K562 (cell line): ENCODE results near the gene UBN2. TPM values are rescaled to one million over a fixed set of nuclear protein-coding genes. Genes with fewer than 3 reads are reported as not detected.

ENCODE experiments used
- ATF4 ChIP-seq: fragments of 450-650 bp; formaldehyde crosslinking; IDR thresholded peaks from 2 replicates; pipeline ENCODE4 v1.4.0; 2022; ENCODE audit warnings: mild to moderate bottlenecking, moderate library complexity
- BRF1 ChIP-seq: IDR thresholded peaks from 3 replicates; pipeline ENCODE4 v1.6.1; 2011; ENCODE audit warnings: borderline replicate concordance, mild to moderate bottlenecking; ENCODE audit not compliant: insufficient read length; ENCODE audit errors: extremely low read depth
- CEBPB ChIP-seq: fragments of 450-650 bp; IDR thresholded peaks from 2 replicates; pipeline ENCODE4 v1.6.1; 2016; ENCODE audit warnings: missing genetic modification characterization, missing compliant biosample characterization
- CHCHD3 ChIP-seq: fragments of 250-450 bp; sonication (Bioruptor Pico); IDR thresholded peaks from 2 replicates; pipeline ENCODE4 v2.1.2; 2022; ENCODE audit warnings: mild to moderate bottlenecking
- CXXC5 ChIP-seq: fragments of 250-450 bp; sonication (Bioruptor Pico); IDR thresholded peaks from 2 replicates; pipeline ENCODE4 v1.8.0; 2022; ENCODE audit warnings: inconsistent platforms, mild to moderate bottlenecking, moderate library complexity
- EHMT2 ChIP-seq: fragments of 450-650 bp; IDR thresholded peaks from 2 replicates; pipeline ENCODE4 v1.6.1; 2018; ENCODE audit warnings: antibody characterized with exemption
- FOXA1 ChIP-seq: fragments of 450-650 bp; IDR thresholded peaks from 2 replicates; pipeline ENCODE4 v1.6.1; 2016; ENCODE audit warnings: mild to moderate bottlenecking, borderline replicate concordance
- HMGXB4 ChIP-seq: sonication (generic); formaldehyde crosslinking; IDR thresholded peaks from 2 replicates; pipeline ENCODE4 v1.8.1; 2023; ENCODE audit warnings: mild to moderate bottlenecking, missing genetic modification reagents
- JUND ChIP-seq, 2 experiments: IDR thresholded peaks; 2 replicates in 1 of 2; 3 replicates in 1 of 2; pipeline ENCODE4 v1.6.1; 2011; ENCODE audit warnings: borderline replicate concordance in 2 of 2, low read depth in 2 of 2, low read length in 2 of 2, improper control_type of control experiment in 1 of 2, missing biosample characterization in 1 of 2, missing genetic modification characterization in 1 of 2, missing genetic modification reagents in 1 of 2
- KDM2B ChIP-seq: fragments of 250-450 bp; sonication (Bioruptor Pico); IDR thresholded peaks from 2 replicates; pipeline ENCODE4 v1.8.0; 2021; ENCODE audit warnings: mild to moderate bottlenecking, moderate library complexity
- NR2C2 ChIP-seq, 2 experiments: fragments of 200-800 bp in 1 of 2; sonication (Bioruptor generic) in 1 of 2; sonication (generic) in 1 of 2; formaldehyde crosslinking in 1 of 2; IDR thresholded peaks; 2 replicates each; pipeline versions ENCODE4 v1.6.1 to v1.8.0; 2016 to 2022; ENCODE audit warnings: mild to moderate bottlenecking in 1 of 2, missing compliant biosample characterization in 1 of 2, missing genetic modification characterization in 1 of 2, missing genetic modification reagents in 1 of 2
- NR4A1 ChIP-seq, 2 experiments: fragments of 250-450 bp in 1 of 2; fragments of 450-650 bp in 1 of 2; sonication (Bioruptor Pico) in 1 of 2; IDR thresholded peaks; 2 replicates each; pipeline versions ENCODE4 v1.4.0 to v1.6.1; 2016 to 2020; ENCODE audit warnings: mild to moderate bottlenecking in 2 of 2, missing compliant biosample characterization in 1 of 2, missing genetic modification characterization in 1 of 2, moderate library complexity in 1 of 2
- TBP ChIP-seq: optimal IDR thresholded peaks from 2 replicates; pipeline ENCODE3; 2011; ENCODE audit warnings: low read depth, low read length, improper control_type of control experiment
- TCFL5 ChIP-seq: fragments of 250-450 bp; sonication (Bioruptor Pico); conservative IDR thresholded peaks from 2 replicates; pipeline ENCODE4 v1.6.1; 2021; ENCODE audit warnings: mild to moderate bottlenecking, moderate library complexity, matching md5 sums
- XRCC4 ChIP-seq: IDR thresholded peaks from one replicate; pipeline ENCODE4 v1.6.1; 2011; ENCODE audit not compliant: insufficient read depth, insufficient read length; ENCODE audit errors: extremely low read depth
- ZNF436 ChIP-seq: fragments of 250-450, 450-650 bp; sonication (Bioruptor Pico); formaldehyde crosslinking; IDR thresholded peaks from 2 replicates; pipeline ENCODE4 v1.7.0; 2020; ENCODE audit warnings: mild to moderate bottlenecking
- ZNF512 ChIP-seq: IDR thresholded peaks from 2 replicates; pipeline ENCODE4 v1.6.1; 2016; ENCODE audit warnings: missing genetic modification characterization, missing compliant biosample characterization
- ZNF589 ChIP-seq: fragments of 200-800 bp; sonication (Bioruptor generic); IDR thresholded peaks from 2 replicates; pipeline ENCODE4 v1.6.1; 2016; ENCODE audit warnings: low read depth, missing genetic modification characterization, missing compliant biosample characterization
- ZNF639 ChIP-seq, 2 experiments: fragments of 200-800 bp in 1 of 2; sonication (Bioruptor generic) in 1 of 2; sonication (generic) in 1 of 2; formaldehyde crosslinking in 1 of 2; IDR thresholded peaks in 1 of 2; conservative IDR thresholded peaks in 1 of 2; 2 replicates each; pipeline versions ENCODE4 v1.5.0 to v1.6.1; 2016 to 2020; ENCODE audit warnings: missing compliant biosample characterization in 1 of 2, missing genetic modification characterization in 1 of 2, missing genetic modification reagents in 1 of 2
- ZNF695 ChIP-seq: fragments of 450-650 bp; formaldehyde crosslinking; IDR thresholded peaks from 2 replicates; pipeline ENCODE4 v1.4.0; 2020; ENCODE audit warnings: mild to moderate bottlenecking, moderate library complexity
- polyA plus RNA-seq, 8 experiments: library from polyadenylated mRNA; depleted of rRNA in 4 of 8; stranded (reverse) in 5 of 8; unstranded in 3 of 8; fragments of >200 nt; fragmentation: Nextera tagmentation in 2 of 8; fragmentation: Illumina TruSeq in 1 of 8; extraction: Ambion mirVana in 2 of 8; extraction: Trizol in 1 of 8; gene quantifications; 2 replicates each; pipeline versions ENCODE4 v1.2.1 to v1.2.3, GENCODE V29; 2011 to 2014; ENCODE audit warnings: inconsistent platforms in 1 of 8, missing spikeins in 1 of 8
- total RNA-seq, 7 experiments: library from RNA; depleted of rRNA in 6 of 7; stranded (reverse); fragments of >200 nt in 6 of 7; fragmentation: Illumina TruSeq in 2 of 7; extraction: Trizol in 2 of 7; gene quantifications; 2 replicates each; pipeline versions ENCODE4 v1.2.1 to v1.2.3, GENCODE V29; 2011 to 2021; ENCODE audit warnings: low replicate concordance in 1 of 7

The UBN2 gene
- total and polyA plus RNA-seq, 9 of the 15 experiments (the other 6 are each of a cell fraction or from before 2014, with no cell fraction given), result 1.2 to 19.5 (median 9.9) TPM

GRCh38 chr7:139340037-139340807, 109.2 kb downstream of the UBN2 start (continued):
- TF ChIP-seq ZNF695 (no peak), ZNF639 (CRISPR knock-in tag; conservative IDR thresholded peaks at IDR 0.05 in 1 of 2, IDR thresholded peaks at IDR 0.05 in 1 of 2) (peak in 1 of 2 experiments; percentile 99; a peak in 2 of 4 replicates), ZNF589 (CRISPR knock-in tag) (peak; percentile 58), XRCC4 (no peak), NR2C2 (CRISPR knock-in tag; IDR thresholded peaks at IDR 0.05) (peak; percentile 97), NR2C2 (tag; IDR thresholded peaks at IDR 0.05) (peak; percentile 99), TBP (peak; percentile 99), ATF4 (CRISPR knock-in tag) (peak; percentile 65), CEBPB (peak; percentile 99), FOXA1 (no peak), NR4A1 (CRISPR knock-in tag; IDR thresholded peaks at IDR 0.05) (peak; percentile 93), NR4A1 (tag; IDR thresholded peaks at IDR 0.05) (peak; percentile 83), EHMT2 (peak; percentile 89), KDM2B (CRISPR knock-in tag) (peak; percentile 25; the same call in 1 of the 2 replicates), TCFL5 (CRISPR knock-in tag) (no peak), ZNF436 (CRISPR knock-in tag) (no peak), JUND (IDR thresholded peaks at IDR 0.05; ENCODE audit: borderline replicate concordance, low read depth, low read length) (peak; percentile 92), JUND (tag; IDR thresholded peaks at IDR 0.05; ENCODE audit: borderline replicate concordance, low read depth, low read length) (peak; percentile 94), ZNF512 (tag) (no peak), CXXC5 (CRISPR knock-in tag) (peak; percentile 97), HMGXB4 (CRISPR knock-in tag) (peak; percentile 93), BRF1 (peak; percentile 91), CHCHD3 (no peak)
